GM19023 (cell line): ENCODE data around the gene PLXNA3.

Experiments used
- ATAC-seq: cut with Tn5 transposase; IDR thresholded peaks from one replicate; pipeline ENCODE4 v1.9.1; 2021; ENCODE audit warnings: mild to moderate bottlenecking, moderate library complexity; ENCODE audit not compliant: unreplicated experiment

Gene PLXNA3

DNA sequence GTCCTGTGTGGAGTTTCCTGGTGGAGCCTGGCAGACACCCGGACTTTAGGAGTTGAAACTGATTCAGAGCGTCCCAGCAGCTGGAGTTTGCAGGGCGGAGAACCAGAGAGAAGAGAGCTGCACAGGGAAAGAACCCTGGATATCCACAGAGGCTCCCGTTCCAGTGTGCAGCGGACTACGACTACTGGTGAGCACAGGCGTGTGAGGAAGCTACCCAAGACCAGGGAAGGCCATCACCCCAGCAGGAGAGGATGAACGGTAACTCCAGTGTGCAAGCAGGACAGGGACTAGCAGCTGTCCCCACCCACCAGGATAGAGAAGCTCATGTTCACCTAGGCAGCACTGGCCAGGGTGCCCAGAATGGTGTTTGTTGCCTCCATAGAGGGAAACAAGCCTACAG lies 18.7 kb downstream of the PLXNA3 start:
- no peak for ATAC-seq

- no peak for ATAC-seq
Observed at GRCh38 chrX:154477891-154478477, 19.9 kb downstream of the PLXNA3 start.

DNA sequence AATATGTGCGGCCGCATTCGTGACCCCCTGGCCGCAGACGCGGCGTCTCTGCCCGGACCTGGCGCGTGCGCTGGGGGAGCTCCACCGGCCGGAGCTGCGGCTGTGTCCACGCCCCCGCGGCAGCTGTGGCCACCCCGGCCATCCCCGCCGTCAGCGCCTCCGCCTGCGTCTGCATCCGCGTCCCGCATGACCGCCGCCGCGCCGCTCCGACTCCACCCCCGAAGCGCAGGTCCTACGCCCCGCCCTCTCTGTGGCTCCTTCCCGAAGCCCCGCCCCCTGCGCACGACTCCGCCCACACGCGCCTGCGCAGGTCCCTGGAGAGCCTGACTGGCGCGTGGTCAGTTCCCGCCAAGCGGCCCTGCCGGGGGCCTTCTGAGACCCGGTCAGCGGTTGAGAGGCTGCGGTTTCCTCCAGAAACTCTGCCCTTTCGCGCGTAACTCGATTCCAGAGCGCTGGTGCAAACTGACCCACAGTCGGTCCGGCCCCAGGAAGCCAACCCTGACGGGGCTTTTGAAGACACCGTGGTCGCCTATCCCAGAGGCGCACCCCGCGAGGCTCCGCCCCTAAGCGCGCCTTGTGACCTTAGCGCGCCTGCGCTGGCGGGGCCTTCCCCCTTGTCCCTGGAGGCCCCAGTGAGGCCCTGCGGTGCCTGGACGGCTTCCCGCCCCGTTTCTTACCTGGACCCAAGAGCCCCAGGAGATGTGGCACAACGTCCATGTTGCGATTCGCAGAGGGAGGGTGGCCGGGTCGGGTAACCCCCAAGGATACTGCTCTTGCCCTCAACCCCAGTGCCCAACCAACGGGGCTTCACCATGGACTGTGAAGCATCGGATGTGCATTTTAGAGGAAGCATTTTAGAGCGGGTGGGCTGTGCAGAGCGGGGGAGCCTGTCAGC lies 20.9 kb downstream of the PLXNA3 start, which contains the start of gene LAGE3:
Gene LAGE3, minus strand, starts transcription at position 554 of the 895 bp plus-strand sequence. Its CDS starts 366 bp downstream, at position 188.
- ATAC-seq, result peak; percentile 83

DNA sequence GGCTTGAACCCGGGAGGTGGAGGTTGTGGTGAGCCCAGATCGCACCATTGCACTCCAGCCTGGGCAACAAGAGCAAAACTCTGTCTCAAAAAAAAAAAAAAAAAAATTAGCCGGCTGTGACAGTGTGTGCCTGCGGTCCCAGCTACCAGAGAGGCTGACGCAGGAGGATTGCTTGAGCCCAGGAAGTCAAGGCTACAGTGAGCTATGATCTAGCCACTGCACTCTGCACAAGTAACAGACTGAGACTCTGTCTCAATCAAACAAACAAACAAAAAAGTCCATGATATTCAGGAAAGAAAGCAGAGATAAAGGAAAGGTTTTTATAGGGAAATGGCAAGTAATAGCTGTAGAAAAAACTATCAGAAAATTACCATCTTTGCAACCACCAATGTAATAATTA lies 23.1 kb downstream of the PLXNA3 start:
- ATAC-seq, result no peak

DNA sequence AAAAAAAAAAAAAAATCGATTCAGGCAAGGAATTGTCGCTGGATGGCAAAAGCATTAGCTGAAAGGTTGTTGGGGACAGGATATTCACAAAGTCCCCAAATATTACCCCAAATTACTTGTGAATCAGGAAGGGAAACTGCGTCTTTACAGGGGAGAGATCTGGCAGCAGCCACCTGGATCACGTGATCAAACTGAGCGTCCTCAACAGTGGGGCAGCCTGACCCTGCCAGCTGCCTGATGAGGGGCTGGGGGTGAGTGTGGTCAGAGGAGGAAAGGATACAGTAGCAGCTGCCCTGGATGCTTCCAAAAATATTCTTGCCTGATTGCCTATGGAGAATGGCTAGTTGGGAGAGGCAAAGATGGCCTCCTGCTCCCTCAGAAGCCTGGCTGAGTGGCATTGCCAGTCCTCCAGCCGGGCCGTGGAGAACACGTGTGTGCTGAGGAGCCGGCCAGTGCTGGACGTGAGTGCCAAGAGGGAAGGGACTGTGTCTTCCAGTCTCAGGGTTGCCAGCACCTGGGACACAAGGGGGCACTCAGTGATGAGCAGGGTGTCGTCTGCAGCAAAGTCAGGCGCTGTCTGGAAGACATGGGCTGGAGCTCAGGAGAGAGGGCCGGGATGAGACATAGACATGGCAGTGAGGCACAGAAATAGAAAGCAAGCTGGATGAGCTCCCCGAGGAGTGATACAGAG lies 24.0 kb downstream of the PLXNA3 start:
- ATAC-seq, result no peak

DNA sequence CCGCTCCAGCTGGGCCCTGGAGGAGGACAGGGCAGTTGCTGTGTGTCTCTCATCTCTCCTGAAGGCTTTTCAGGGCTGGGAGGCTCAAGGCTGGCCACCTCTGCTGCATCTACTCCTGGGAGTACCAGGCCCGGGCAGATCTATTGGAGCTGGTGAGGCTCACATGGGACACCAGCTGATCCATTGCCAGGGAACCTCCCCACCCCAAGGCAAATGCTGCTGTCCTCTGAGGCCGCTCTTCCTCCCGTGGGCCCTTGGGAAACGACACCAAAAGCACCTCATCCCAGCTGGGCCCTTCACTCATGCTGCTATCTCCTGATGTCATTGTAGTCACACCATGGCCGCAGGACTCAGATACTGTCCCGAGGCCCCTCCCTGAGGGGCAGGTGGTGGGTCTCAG lies 24.7 kb downstream of the PLXNA3 start:
- ATAC-seq, result no peak

GRCh38 chrX:154483325-154483724 lies 25.2 kb downstream of the PLXNA3 start:
- ATAC-seq, result no peak

GRCh38 chrX:154484255-154485149 lies 26.4 kb downstream of the PLXNA3 start:
- ATAC-seq, result no peak

- ATAC-seq, result no peak
Observed at GRCh38 chrX:154485150-154486051, 27.3 kb downstream of the PLXNA3 start.

- no peak for ATAC-seq
Observed at GRCh38 chrX:154486052-154486395, 27.9 kb downstream of the PLXNA3 start.

DNA sequence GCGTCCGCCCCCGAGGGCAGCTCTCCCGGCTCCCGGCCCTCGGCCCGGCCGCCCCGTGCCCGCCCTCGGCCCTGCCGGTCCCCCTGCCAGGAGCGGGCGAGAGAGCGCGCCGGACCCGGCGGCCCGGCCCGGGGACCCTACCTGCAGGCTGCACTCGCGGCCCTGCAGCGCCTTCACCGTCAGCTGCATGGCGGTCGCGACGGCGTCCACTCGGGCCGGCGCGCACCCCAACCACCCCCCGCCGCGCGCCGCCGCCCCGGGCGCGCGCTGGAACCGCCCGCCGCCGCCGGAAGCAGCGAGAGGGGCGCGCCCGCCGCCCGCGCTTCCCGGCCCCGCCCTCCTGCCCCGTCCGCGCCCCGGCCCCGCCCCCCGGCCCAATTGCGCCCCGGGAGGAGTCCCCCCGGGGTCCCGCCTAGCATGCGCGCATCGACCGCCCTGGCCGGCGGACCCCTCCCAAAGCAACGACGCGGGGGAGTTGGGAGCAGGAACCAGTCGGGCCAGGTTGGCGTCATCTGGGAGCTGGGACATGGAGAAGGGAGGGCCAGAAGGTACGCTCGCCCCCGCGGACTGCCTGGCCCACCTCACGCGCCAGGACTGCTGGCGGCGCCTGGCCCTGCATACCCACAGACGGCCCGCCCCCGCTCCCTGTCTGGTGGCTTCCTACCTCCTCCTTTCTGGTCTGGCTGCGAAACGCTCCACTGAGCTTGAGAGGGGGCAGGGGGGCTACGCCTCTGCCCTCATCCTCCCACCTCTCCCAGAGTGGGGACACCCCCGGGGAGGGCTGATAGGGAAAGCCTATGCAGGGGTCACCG lies 28.5 kb downstream of the PLXNA3 start, which contains the start of gene UBL4A:
Gene UBL4A, minus strand, starts transcription at position 220 of the 812 bp plus-strand sequence. Its CDS starts 31 bp downstream, at position 189.
- ATAC-seq, result no peak

- ATAC-seq, result no peak
Observed at GRCh38 chrX:154487518-154488290, 29.6 kb downstream of the PLXNA3 start.

GRCh38 chrX:154488336-154489075 lies 30.4 kb downstream of the PLXNA3 start:
- ATAC-seq, result no peak

DNA sequence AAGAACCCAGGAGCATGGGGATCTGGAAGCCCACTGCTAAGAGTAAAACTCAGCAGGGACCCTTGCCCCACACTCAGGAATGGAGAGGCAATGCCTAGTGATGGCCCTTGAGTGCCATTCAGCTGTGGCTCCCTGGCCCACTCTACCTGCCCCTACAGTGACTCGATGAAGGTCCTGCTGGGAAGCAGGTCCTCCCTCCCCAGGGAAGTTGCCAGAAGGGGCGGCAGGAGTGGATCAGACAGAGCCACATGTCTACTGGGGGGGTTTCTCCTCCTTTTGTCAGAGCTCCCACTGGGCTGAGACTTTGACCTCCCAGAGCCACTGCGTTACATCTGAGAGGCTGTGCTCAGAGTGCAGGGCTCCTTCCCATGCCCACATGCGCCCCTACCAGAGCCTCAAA lies 31.1 kb downstream of the PLXNA3 start:
- ATAC-seq, result no peak

GRCh38 chrX:154490021-154490413 lies 31.9 kb downstream of the PLXNA3 start:
- peak; percentile 8 for ATAC-seq

DNA sequence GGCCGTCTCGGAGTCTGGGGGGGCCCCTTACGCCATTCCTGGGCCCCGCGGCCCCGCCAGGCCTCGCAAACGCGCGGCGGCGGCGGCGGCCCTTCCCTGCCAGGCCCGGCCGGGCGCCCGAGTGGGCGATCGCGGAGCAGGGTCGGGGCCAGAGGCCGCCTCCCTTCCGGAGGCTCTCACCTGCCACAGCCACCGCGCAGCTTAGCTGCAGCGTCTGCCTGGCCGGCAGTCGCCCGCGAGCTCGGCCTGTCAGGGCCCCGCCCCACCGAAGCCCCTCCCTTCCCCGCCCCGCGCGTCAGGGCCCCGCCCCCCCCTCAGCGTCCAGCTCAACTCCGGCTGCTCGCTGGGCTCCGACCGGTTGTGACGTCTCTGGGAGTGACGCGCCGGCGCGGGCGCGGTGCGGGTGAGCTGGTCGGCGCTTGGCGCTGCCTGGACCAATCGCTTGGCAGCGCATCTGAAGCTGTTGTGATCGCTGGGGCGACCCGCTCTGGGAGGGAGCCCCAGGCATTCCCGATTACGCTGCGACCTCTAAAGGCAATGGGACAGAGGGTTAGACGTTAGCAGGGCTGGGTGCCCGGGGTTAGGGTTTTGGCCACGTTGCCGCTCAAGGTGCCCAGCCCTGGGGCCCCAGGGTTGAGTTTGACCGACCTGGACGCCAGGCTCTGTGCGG lies 32.5 kb downstream of the PLXNA3 start, which contains the start of gene SLC10A3:
Gene SLC10A3, minus strand, starts transcription at position 216 of the 670 bp plus-strand sequence. CDS start 1,689 bp downstream, outside the sequence.
- peak; percentile 82 for ATAC-seq

GRCh38 chrX:154494715-154495114 lies 36.6 kb downstream of the PLXNA3 start:
- ATAC-seq, result no peak
